Activated CD4-positive, alpha-beta T cell treated with anti-CD3 and anti-CD28 coated beads, Interleukin-2, amount 10 ng/mL, durations not matched to agents 7 days and 5 days (primary cell): Measurements from ENCODE around the gene GAB4. TPM values are rescaled to one million over a fixed set of nuclear protein-coding genes. Genes with fewer than 3 reads are reported as not detected.

Experiments
- CTCF ChIA-PET: fragments of 350-600 bp; sonication (Branson Sonifier 250); formaldehyde crosslinking; loops from one replicate; lab custom pipeline; 2021; ENCODE audit warnings: antibody characterized with exemption; lab: Charles Lee
- POLR2A ChIA-PET: fragments of 350-600 bp; sonication (Branson Sonifier 250); formaldehyde crosslinking; loops from one replicate; lab custom pipeline; 2021; ENCODE audit warnings: antibody characterized with exemption; lab: Charles Lee
- DNase-seq: peaks from one replicate; pipeline ENCODE4 v3.0.0-alpha.2; 2020
- H3K27ac Mint-ChIP-seq: one replicate; pipeline ENCODE4 v1.8.0; 2021; ENCODE audit warnings: mild to moderate bottlenecking, moderate library complexity, mixed read lengths
- H3K27me3 Mint-ChIP-seq: one replicate; pipeline ENCODE4 v1.8.0; 2021; ENCODE audit warnings: mixed read lengths
- H3K36me3 Mint-ChIP-seq: one replicate; pipeline ENCODE4 v1.8.0; 2021; ENCODE audit warnings: low read depth, mixed read lengths
- H3K4me1 Mint-ChIP-seq: one replicate; pipeline ENCODE4 v1.8.0; 2021; ENCODE audit warnings: mixed read lengths
- H3K4me3 Mint-ChIP-seq: one replicate; pipeline ENCODE4 v1.8.0; 2021; ENCODE audit warnings: mild to moderate bottlenecking, moderate library complexity, mixed read lengths
- H3K9me3 Mint-ChIP-seq: one replicate; pipeline ENCODE4 v1.8.0; 2021; ENCODE audit warnings: mixed read lengths
- total RNA-seq, 2 experiments: library from RNA; stranded (reverse); gene quantifications; one replicate each; pipeline ENCODE4 v1.2.3, GENCODE V29; 2021

The GAB4 gene
- total RNA-seq, 2 experiments from 2014 or later, result not detected

DNA sequence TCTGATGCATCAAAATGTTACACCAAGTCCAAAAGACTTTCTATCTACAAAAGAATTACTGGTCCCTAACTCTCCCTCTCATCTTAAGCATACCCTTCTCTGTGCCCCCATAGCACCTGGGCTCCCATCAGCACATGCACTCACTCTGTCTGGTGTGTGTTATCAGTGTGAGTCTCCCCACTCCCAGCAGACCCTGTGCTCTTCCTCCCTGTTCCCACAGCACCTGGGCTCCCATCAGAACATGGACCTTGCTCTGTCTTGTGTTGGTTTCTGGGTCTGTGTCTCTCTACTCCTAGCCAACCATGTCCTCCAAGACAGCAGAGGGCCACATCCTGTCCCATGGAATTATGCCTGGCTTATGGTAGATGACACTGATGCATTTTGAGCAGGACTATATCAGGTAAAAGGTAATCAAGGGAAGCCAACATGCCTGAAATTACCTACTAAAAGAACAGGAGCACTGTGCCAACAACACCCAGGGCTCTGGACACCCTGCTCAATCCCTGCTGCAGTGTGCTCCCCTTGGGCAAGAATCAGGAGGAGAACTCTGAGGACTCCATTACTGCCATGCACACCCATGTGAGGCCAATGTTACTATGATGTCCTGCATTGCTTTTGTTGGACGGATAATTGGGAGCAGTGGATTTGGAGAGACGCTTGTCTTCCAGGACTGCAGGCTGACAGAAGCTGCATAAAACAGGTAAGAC is 34.3 kb downstream of the GAB4 start:
- Mint-ChIP-seq H3K36me3 (no peaks in the 10 kb centered on the region), H3K27ac (no peak overlapping the region), H3K4me3 (no peak overlapping the region), H3K9me3 (no peaks in the 10 kb centered on the region), H3K4me1 (peaks cover 14% of the 10 kb centered on the region), H3K27me3 (peaks cover 22% of the 10 kb centered on the region)
- ChIA-PET CTCF (no interaction called here), POLR2A (no interaction called here)
- DNase-seq, result no peak

DNA sequence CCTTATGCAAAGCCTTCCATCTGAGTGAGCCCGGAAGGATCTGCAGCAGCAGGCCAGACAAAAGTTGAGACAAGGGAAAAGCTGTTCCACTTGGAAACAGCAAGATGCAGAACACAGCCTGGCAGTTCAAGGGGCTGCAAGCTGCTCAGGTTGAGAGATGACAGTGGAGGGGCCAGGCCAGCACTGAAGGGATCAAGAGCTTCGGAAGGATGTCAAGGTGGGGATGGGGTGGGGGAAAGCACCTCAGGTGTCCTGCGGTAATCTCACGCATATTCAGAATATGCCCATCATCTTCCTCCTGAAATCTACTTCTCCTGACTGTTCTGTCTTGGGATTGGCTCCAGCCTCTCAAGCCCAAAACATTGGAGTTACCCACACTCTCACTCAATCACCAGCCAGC is 35.7 kb downstream of the GAB4 start:
- H3K27me3 Mint-ChIP-seq, result peaks cover 12% of the 10 kb centered on the region
- H3K4me1 Mint-ChIP-seq, result peaks cover 14% of the 10 kb centered on the region
- ChIA-PET CTCF (interaction anchor here (1.1 kb wide), 1 partner anchor 17 kb away, joined by 3 read pairs; no protein-coding TSS in a partner anchor), POLR2A (no interaction called here)
- H3K9me3 Mint-ChIP-seq, result no peaks in the 10 kb centered on the region
- no peaks in the 10 kb centered on the region for H3K36me3 Mint-ChIP-seq
- H3K27ac Mint-ChIP-seq, result no peak overlapping the region
- DNase-seq, result no peak
- H3K4me3 Mint-ChIP-seq, result no peak overlapping the region

DNA sequence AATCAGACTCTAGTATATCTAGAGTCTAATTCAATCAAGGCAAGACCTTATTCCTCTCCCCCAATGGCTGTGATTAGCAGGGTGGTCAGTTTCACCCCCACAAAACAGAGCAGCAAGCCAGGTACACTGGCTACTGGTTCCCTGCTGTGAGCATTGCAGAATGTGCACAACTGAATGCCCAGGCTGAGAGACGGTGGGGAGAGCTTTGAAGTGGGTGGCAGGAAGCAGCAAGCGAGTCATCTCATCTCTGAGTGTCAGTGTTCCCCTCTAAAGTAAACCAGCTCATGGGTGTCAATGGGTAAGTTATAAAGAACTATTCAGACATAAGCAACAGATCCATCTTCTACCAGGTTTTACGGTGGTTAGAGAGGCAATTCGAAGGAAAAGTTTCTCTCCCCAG is 37.6 kb downstream of the GAB4 start:
- ChIA-PET POLR2A (no interaction called here), CTCF (interaction anchor here (0.6 to 1.1 kb wide), 2 partner anchors 16 to 52 kb away, joined by 3 to 4 read pairs; no protein-coding TSS in a partner anchor)
- peak; percentile 29 for DNase-seq
- H3K36me3 Mint-ChIP-seq, result no peaks in the 10 kb centered on the region
- no peaks in the 10 kb centered on the region for H3K27me3 Mint-ChIP-seq
- H3K9me3 Mint-ChIP-seq, result no peaks in the 10 kb centered on the region
- H3K27ac Mint-ChIP-seq, result no peak overlapping the region
- peaks cover 14% of the 10 kb centered on the region for H3K4me1 Mint-ChIP-seq
- no peak overlapping the region for H3K4me3 Mint-ChIP-seq

DNA sequence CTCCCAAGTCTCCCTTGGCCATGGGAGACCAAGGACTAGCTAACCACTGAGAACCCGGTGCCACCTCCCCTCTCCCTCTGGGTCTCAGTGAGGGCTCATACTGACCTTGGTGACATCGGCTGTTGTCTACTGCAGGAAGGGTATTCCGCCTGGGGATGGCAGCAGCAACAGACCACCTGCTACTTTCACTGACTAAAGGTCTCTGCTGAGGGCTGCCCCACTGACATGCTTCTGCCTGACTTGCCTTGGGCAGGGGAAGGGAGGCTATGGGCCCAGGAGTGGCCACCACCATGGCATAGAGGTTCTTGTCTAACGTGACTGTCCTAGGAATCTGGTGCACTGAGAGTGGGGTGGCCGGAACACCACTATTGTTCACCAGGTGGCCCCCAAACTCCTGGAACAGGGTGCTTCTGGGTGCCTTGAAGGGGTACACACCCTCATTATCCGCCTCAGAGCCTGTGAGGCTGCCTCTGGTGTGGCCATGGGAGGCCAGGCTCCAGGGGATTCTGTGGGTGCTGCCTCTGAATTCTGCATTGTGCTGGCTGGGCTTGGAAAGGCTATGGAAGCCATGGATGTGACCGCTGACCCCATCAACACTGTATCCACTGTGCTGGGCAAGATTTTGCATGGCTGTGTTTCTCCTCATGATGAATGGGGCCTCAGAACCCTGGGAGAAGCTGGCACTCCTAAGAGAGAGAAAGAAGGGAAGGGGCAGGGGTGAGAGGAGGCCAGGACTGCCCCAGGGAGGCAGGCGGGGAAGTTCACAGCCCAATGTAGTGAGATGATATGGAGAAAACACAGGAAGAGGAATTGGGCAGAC is 38.3 kb downstream of the GAB4 start:
- no peaks in the 10 kb centered on the region for H3K27me3 Mint-ChIP-seq
- peaks cover 14% of the 10 kb centered on the region for H3K4me1 Mint-ChIP-seq
- no peak overlapping the region for H3K4me3 Mint-ChIP-seq
- no peaks in the 10 kb centered on the region for H3K9me3 Mint-ChIP-seq
- DNase-seq, result no peak
- CTCF ChIA-PET, result interaction anchor here (0.6 kb wide), 1 partner anchor 15 kb away, joined by 3 read pairs; no protein-coding TSS in a partner anchor
- POLR2A ChIA-PET, result no interaction called here
- no peaks in the 10 kb centered on the region for H3K36me3 Mint-ChIP-seq
- H3K27ac Mint-ChIP-seq, result no peak overlapping the region

DNA sequence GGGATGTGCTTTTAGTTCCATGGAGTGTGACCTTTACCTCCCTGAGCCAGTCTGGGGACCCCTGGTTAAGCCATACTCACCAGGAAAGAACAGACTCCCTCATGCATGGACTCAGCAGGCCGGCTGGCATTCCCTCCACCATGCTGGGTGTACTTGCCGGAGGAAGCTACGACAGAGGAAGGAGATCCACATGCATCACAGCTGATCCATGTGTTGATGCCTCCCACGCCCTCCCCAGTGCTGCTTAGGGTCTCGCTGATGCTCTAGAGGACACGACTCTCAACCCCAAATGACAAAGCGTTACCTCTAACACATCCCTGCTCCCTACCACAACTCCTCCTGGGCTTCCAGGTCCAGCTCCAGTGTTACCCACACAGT is 39.8 kb downstream of the GAB4 start:
- no peak overlapping the region for H3K27ac Mint-ChIP-seq
- H3K27me3 Mint-ChIP-seq, result no peaks in the 10 kb centered on the region
- no peak for DNase-seq
- ChIA-PET CTCF (no interaction called here), POLR2A (no interaction called here)
- H3K4me1 Mint-ChIP-seq, result peaks cover 14% of the 10 kb centered on the region
- H3K4me3 Mint-ChIP-seq, result no peak overlapping the region
- no peaks in the 10 kb centered on the region for H3K9me3 Mint-ChIP-seq
- H3K36me3 Mint-ChIP-seq, result no peaks in the 10 kb centered on the region

DNA sequence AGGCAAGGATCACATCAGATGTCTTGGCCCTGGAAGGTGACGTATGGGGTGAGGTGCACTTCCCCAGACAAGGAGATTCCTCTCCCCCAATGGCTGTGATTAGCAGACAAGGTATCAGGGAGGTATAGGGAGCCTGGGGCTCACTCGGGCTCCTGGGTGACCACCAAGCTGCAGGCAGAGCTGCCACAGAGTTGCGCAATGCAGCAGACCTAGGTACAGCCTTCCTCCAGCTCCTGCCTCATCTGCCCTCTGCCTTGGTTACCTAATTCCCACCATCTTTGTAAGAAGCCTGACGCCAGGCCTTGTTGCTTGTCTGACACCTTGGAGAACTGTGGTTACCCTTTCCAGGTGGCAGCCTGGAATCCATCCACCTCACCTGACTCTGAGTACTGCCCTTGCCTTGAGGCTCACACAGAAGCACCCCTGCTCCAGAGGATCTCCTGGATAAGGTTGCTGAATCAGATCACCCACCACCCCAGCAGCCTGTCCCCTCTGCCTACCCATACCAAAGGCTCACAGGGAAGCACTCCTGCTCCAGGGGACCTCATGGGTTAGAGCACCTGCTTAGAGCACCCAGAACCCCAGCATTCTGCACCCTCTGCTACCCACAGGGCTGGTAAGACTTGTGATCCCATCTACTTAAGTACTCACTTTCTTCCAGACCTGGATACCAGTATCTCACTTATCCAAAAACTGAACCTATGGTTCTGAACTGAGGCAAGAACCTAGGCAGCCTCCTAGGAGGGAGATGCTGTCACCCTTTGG is 40.4 kb downstream of the GAB4 start:
- Mint-ChIP-seq H3K4me3 (no peak overlapping the region), H3K4me1 (peaks cover 14% of the 10 kb centered on the region), H3K36me3 (no peaks in the 10 kb centered on the region), H3K27ac (no peak overlapping the region), H3K9me3 (no peaks in the 10 kb centered on the region), H3K27me3 (no peaks in the 10 kb centered on the region)
- ChIA-PET CTCF (no interaction called here), POLR2A (no interaction called here)
- no peak for DNase-seq

DNA sequence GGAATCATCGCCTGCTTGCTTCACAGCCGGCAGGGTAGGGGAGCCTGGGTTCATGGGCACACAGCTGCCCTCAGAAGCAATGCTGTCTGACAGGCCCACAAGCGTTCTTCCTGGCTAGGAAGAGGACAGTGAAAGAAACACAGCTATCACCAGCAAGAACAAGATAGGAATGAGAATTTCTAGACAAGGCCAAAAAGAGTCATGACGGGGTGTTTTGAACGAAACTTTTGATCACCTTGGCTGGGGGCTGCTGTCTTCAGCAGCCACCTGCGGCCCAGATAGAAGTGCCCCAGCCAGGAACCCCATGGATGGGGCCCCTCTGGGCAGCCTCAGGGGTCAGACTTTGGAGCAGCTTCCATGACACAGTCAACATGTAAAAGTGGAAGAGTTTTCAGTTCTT is 41.8 kb downstream of the GAB4 start:
- H3K27ac Mint-ChIP-seq, result no peak overlapping the region
- no peak overlapping the region for H3K4me3 Mint-ChIP-seq
- H3K36me3 Mint-ChIP-seq, result no peaks in the 10 kb centered on the region
- no peaks in the 10 kb centered on the region for H3K9me3 Mint-ChIP-seq
- peaks cover 13% of the 10 kb centered on the region for H3K4me1 Mint-ChIP-seq
- POLR2A ChIA-PET, result no interaction called here
- DNase-seq, result no peak
- H3K27me3 Mint-ChIP-seq, result no peaks in the 10 kb centered on the region
- CTCF ChIA-PET, result no interaction called here

DNA sequence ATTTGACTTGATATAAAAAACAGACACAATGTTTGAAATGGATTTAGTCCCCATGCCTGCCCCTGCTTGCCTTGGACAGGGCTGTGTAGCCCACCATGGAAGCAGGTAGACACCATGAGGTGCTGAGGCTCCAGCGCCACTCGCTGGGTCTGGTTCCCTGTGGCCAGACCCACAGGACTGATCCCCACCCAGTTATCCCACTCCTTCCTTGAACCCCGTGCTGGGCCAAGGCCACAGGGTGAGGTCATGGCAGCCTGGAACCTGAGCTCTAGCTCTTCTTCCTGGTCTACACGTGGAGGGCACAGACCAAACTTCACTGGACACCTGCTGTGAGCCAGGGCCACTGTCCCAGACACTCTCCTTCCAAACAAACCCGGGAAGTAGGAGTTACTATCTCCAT is 42.5 kb downstream of the GAB4 start:
- Mint-ChIP-seq H3K4me1 (peaks cover 8% of the 10 kb centered on the region), H3K4me3 (no peak overlapping the region), H3K9me3 (no peaks in the 10 kb centered on the region), H3K27me3 (no peaks in the 10 kb centered on the region), H3K36me3 (no peaks in the 10 kb centered on the region), H3K27ac (no peak overlapping the region)
- ChIA-PET POLR2A (no interaction called here), CTCF (no interaction called here)
- no peak for DNase-seq

DNA sequence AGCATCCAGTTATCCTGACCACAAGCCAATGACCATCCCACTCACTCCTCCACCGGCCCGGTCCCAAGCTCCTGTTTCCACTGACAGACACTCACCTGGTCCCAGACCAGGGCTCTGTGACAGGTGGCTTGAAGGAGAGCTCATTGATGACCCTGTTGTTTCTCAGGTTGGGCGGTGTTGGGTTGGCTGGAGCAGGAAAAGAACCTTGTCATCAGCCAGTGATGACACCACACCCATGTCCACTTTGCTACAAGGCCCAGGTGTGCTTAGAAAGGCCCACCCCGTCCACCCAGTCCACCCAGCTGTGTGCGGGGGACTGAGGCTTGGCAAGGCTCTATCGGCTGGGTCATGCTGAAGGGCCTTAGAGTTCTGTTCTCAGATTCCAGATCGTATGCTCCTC is 42.9 kb downstream of the GAB4 start:
- ChIA-PET CTCF (no interaction called here), POLR2A (no interaction called here)
- no peak overlapping the region for H3K4me3 Mint-ChIP-seq
- no peaks in the 10 kb centered on the region for H3K36me3 Mint-ChIP-seq
- H3K4me1 Mint-ChIP-seq, result peaks cover 3% of the 10 kb centered on the region
- no peak for DNase-seq
- no peaks in the 10 kb centered on the region for H3K9me3 Mint-ChIP-seq
- H3K27me3 Mint-ChIP-seq, result no peaks in the 10 kb centered on the region
- no peak overlapping the region for H3K27ac Mint-ChIP-seq

DNA sequence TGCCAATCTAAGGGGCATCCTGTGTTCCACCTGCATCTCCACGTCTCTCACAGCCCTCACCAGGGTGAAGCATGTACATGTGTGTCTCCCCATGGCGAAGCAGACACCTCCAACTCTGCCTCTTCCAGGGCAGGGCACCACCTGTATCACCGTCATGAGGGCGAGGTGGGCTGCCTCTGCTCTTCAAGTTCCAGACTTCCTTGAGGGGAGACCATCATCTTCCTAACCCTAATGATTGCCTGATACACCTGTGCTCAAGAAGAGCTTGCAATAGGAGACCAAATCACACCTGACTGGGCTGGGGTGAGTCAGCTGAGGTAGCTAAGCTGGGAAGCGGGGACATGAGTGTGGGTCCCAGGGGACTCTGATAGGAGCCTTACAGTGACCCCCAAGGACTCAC is 43.7 kb downstream of the GAB4 start:
- Mint-ChIP-seq H3K36me3 (no peaks in the 10 kb centered on the region), H3K4me1 (no peaks in the 10 kb centered on the region), H3K9me3 (no peaks in the 10 kb centered on the region), H3K27ac (no peak overlapping the region), H3K4me3 (no peak overlapping the region), H3K27me3 (no peaks in the 10 kb centered on the region)
- ChIA-PET POLR2A (no interaction called here), CTCF (no interaction called here)
- no peak for DNase-seq

DNA sequence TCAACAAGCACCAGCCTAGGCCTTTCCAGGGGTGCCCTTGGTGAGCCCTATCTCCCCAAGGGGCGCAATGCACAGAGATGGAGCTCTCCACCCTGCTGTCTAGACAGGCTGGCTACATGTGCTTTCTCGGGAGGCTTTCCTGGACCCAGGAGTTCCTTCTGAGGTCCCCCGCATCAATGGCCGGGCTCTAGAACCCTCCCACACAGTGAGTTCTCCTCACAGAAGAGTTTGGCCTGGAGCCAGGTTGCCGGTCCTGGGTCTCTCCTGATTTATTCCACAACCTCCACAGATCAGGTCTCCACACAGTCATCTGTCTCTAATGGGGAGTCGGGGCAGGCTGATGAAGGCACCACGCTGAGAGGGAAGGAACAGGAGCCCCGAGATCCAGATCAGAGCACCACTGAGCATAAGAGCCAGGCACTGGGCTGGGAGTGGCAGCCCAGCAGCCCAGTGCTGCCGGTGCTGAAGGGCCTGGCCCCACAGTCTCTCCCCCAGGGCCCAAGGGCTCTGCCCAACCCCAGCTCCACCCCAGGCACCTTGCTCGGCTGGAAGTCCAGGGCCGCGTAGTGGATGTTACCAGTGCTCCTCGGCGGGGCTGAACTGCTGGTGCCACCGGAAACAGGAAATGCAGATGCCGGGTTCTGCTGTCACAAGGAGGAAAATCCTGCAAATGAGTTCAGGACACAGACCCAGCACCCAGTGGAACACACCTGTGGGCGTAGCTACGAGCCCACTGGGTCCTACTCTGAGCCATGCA is 44.7 kb downstream of the GAB4 start:
- no peak overlapping the region for H3K4me3 Mint-ChIP-seq
- no peaks in the 10 kb centered on the region for H3K4me1 Mint-ChIP-seq
- CTCF ChIA-PET, result no interaction called here

DNA sequence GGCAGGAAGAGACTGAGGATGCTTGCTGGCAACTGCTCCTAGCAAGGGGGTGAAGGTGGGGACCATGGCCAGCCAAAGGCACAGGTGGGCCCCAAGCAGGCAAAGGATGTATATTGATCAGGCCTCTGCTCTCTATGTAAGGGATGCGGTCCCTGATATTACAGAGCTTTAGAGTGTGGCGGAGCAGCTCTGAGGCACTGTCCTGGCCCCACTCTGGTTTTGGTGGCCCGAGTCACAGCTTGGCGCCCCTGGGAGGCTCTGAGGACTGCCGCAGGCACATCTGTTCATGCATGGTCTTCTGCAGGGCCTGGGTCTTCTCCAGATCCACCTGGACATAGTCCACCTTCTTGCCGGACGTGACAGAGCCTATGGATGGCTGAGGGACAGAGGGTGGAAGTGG is 45.5 kb downstream of the GAB4 start:
- ChIA-PET POLR2A (no interaction called here), CTCF (no interaction called here)
- H3K27me3 Mint-ChIP-seq, result no peaks in the 10 kb centered on the region
- no peaks in the 10 kb centered on the region for H3K9me3 Mint-ChIP-seq
- no peaks in the 10 kb centered on the region for H3K4me1 Mint-ChIP-seq
- DNase-seq, result no peak
- H3K4me3 Mint-ChIP-seq, result no peak overlapping the region
- no peaks in the 10 kb centered on the region for H3K36me3 Mint-ChIP-seq
- no peak overlapping the region for H3K27ac Mint-ChIP-seq

More for the DNA sequence above, 44.7 kb downstream of the GAB4 start:
- Mint-ChIP-seq H3K36me3 (no peaks in the 10 kb centered on the region), H3K27me3 (no peaks in the 10 kb centered on the region), H3K27ac (no peak overlapping the region), H3K9me3 (no peaks in the 10 kb centered on the region)
- POLR2A ChIA-PET, result no interaction called here
- no peak for DNase-seq
